ENCODE data around the gene RNF25.
"Not testable (repeated sequence)": the region's sequence is repeated elsewhere in the genome, so short reads cannot be mapped to it uniquely, and the experiment has no call there.

The RNF25 gene

GRCh38 chr2:218694405-218695145 is 22.8 kb upstream of the RNF25 start:
- Histone ChIP-seq H4K20me1 (peaks cover 0 to 9% (median 0%) of the 10 kb centered on the region in 11 experiments; a peak in 2 of 22 replicates), H3K27ac (no peak overlapping the region), H3K27me3 (no peaks in the 10 kb centered on the region), H3K36me3 (peaks cover 0 to 82% (median 22%) of the 10 kb centered on the region in 11 experiments; a peak in 13 of 22 replicates), H3K4me3 (no peak overlapping the region), H3K4me1 (peaks cover 0 to 8% (median 0%) of the 10 kb centered on the region in 10 experiments; a peak in 4 of 20 replicates), H3K9me3 (replicated peaks in 1 of 11) (no peaks in the 10 kb centered on the region), H3K4me2 (no peak overlapping the region), H3K9ac (no peak overlapping the region)
- no peak for TF ChIP-seq Cebpa-rat (IDR thresholded peaks at IDR 0.05)

GRCh38 chr2:218691234-218691633 is 19.4 kb upstream of the RNF25 start:
- no peak for TF ChIP-seq Cebpa-rat (IDR thresholded peaks at IDR 0.05)

DNA sequence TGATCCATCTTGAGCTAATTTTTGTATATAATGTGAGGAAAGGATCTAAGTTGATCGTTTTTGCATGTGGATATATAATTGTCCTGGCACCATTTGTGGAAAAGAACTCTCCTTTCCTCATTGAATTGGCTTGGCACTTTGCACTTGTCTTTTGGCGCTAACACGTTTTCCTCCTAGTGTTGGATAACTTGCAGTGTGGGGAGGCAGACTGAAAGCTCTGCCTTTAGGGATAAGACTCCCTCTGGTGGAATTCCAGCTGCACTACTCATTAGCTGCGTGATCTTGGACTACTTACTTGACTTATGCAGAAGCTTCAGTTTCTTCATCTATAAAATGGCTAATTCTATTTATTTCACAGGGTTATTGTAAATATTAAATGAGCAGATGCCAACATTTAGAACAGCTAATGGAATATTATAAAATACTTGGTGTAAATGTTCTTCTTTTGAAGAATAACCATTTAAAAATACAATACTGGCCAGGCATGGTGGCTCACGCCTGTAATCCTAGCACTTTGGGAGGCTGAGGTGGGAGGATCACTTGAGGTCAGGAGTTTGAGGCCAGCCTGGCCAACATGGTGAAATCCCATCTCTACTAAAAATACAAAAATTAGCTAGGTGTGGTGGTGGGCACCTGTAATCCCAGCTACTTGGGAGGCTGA is 15.7 kb upstream of the RNF25 start:
- not testable (repeated sequence) for H3K27me3 ChIP-seq; H4K20me1 ChIP-seq; H3K27ac ChIP-seq; H3K9me3 ChIP-seq (replicated peaks in 1 of 11); H3K4me2 ChIP-seq; H3K9ac ChIP-seq; H3K4me3 ChIP-seq; H3K4me1 ChIP-seq
- peaks cover 0 to 42% (median 5%) of the 10 kb centered on the region in 11 experiments; a peak in 12 of 22 replicates for H3K36me3 ChIP-seq

More at GRCh38 chr2:218691234-218691633, 19.4 kb upstream of the RNF25 start:
- H3K4me3 ChIP-seq, result no peak overlapping the region
- H3K9me3 ChIP-seq (replicated peaks in 1 of 11), result no peaks in the 10 kb centered on the region
- no peaks in the 10 kb centered on the region for H3K27me3 ChIP-seq
- H3K9ac ChIP-seq, result no peak overlapping the region
- no peak overlapping the region for H3K4me2 ChIP-seq
- H3K36me3 ChIP-seq, result peaks cover 0 to 58% (median 16%) of the 10 kb centered on the region in 11 experiments; a peak in 12 of 22 replicates
- H3K4me1 ChIP-seq, result no peaks in the 10 kb centered on the region
- H3K27ac ChIP-seq, result no peak overlapping the region
- peaks cover 0 to 9% (median 0%) of the 10 kb centered on the region in 11 experiments; a peak in 1 of 22 replicates for H4K20me1 ChIP-seq

GRCh38 chr2:218680061-218680460 is 8.3 kb upstream of the RNF25 start:
- H3K4me3 ChIP-seq, result no peak overlapping the region
- H3K27me3 ChIP-seq, result no peaks in the 10 kb centered on the region
- H3K4me2 ChIP-seq, result 0 out of 22 replicates have a peak overlapping the region, but pooled peaks of 2 of the 11 experiments have one; percentile 65 to 71
- 0 out of 22 replicates have a peak, but pooled peaks cover 0 to 4% (median 0%) of the 10 kb centered on the region in 11 experiments for H4K20me1 ChIP-seq
- no peak overlapping the region for H3K9ac ChIP-seq
- H3K4me1 ChIP-seq, result peaks cover 0 to 26% (median 9%) of the 10 kb centered on the region in 10 experiments; a peak in 11 of 20 replicates
- peaks cover 0 to 21% (median 4%) of the 10 kb centered on the region in 11 experiments; a peak in 6 of 22 replicates for H3K36me3 ChIP-seq
- H3K9me3 ChIP-seq (replicated peaks in 1 of 11), result no peaks in the 10 kb centered on the region
- TF ChIP-seq Cebpa-rat (IDR thresholded peaks at IDR 0.05), result no peak
- H3K27ac ChIP-seq, result no peak overlapping the region

DNA sequence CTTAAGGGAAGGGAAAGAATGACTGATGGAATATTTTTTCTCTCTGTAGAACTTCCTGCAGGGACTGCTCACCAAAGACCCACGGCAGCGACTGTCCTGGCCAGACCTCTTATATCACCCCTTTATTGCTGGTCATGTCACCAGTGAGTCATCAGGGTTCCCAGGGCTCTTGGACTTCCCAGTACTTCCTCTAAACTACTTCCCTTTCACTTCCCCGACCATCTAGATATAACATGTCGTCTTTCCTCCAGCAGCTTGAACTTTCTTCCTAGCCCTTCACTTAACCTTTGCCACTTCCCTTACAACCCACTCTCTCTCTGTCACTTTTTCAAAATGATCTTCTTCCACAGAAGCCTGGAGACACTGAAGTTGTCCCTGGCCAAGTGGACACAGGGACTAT is 7.3 kb upstream of the RNF25 start:
- H3K9me3 ChIP-seq (replicated peaks in 1 of 11), result no peaks in the 10 kb centered on the region
- no peaks in the 10 kb centered on the region for H3K27me3 ChIP-seq
- no peak overlapping the region for H3K4me3 ChIP-seq
- no peak overlapping the region for H3K9ac ChIP-seq
- H3K27ac ChIP-seq, result no peak overlapping the region
- H3K36me3 ChIP-seq, result peaks cover 0 to 19% (median 4%) of the 10 kb centered on the region in 11 experiments; a peak in 6 of 22 replicates
- TF ChIP-seq Cebpa-rat (IDR thresholded peaks at IDR 0.05), result no peak
- H3K4me1 ChIP-seq, result peaks cover 0 to 26% (median 9%) of the 10 kb centered on the region in 10 experiments; a peak in 13 of 20 replicates
- H3K4me2 ChIP-seq, result peak overlapping the region in 5 of 11 experiments; percentile 34 to 74 (median 65); a peak in 10 of 22 replicates
- H4K20me1 ChIP-seq, result 0 out of 22 replicates have a peak, but pooled peaks cover 0 to 4% (median 0%) of the 10 kb centered on the region in 11 experiments

- Histone ChIP-seq H3K9me3 (replicated peaks in 1 of 11) (no peaks in the 10 kb centered on the region), H4K20me1 (peaks cover 0 to 15% (median 0%) of the 10 kb centered on the region in 11 experiments; a peak in 5 of 22 replicates), H3K27ac (peak overlapping the region; percentile 71 to 85 (median 82); a peak in 21 of 22 replicates), H3K4me2 (peak overlapping the region; percentile 77 to 96 (median 91)), H3K27me3 (no peaks in the 10 kb centered on the region), H3K36me3 (peaks cover 18 to 47% (median 31%) of the 10 kb centered on the region in 11 experiments), H3K4me1 (peaks cover 17 to 27% (median 20%) of the 10 kb centered on the region in 10 experiments), H3K9ac (peak overlapping the region; percentile 74 to 89 (median 83)), H3K4me3 (peak overlapping the region; percentile 75 to 93 (median 85))
- no peak for TF ChIP-seq Cebpa-rat (IDR thresholded peaks at IDR 0.05)
These were observed 627 bp downstream of the RNF25 start for GRCh38 chr2:218671097-218671653.

DNA sequence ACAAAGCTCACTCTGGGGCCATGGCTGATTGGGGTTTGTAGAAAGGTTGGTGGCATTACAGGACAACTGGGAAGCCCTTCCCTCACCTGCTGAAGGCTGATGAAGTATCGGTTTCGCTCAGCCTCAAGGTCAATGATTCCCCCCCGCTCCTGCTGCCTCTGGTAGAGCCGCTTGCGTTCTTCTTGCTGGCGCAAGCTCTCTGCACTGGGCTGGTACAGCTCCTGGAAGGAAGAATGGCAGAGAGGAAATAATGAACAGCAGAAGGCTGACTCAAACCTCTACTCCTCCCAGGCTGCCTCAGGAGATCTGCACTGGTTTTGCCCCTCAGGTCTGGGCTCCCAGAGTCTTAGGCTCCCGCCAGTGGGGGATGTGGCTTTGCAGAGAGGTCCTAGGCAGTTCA is 7.1 kb downstream of the RNF25 start:
- no peak overlapping the region for H3K4me2 ChIP-seq
- H3K4me1 ChIP-seq, result peaks cover 3 to 14% (median 12%) of the 10 kb centered on the region in 10 experiments; a peak in 17 of 20 replicates
- no peaks in the 10 kb centered on the region for H3K27me3 ChIP-seq
- H3K36me3 ChIP-seq, result peaks cover 68 to 89% (median 81%) of the 10 kb centered on the region in 11 experiments
- H3K4me3 ChIP-seq, result no peak overlapping the region
- no peak overlapping the region for H3K27ac ChIP-seq
- H4K20me1 ChIP-seq, result peaks cover 0 to 32% (median 6%) of the 10 kb centered on the region in 11 experiments; a peak in 11 of 22 replicates
- H3K9ac ChIP-seq, result no peak overlapping the region
- no peaks in the 10 kb centered on the region for H3K9me3 ChIP-seq (replicated peaks in 1 of 11)
- no peak for TF ChIP-seq Cebpa-rat (IDR thresholded peaks at IDR 0.05)

DNA sequence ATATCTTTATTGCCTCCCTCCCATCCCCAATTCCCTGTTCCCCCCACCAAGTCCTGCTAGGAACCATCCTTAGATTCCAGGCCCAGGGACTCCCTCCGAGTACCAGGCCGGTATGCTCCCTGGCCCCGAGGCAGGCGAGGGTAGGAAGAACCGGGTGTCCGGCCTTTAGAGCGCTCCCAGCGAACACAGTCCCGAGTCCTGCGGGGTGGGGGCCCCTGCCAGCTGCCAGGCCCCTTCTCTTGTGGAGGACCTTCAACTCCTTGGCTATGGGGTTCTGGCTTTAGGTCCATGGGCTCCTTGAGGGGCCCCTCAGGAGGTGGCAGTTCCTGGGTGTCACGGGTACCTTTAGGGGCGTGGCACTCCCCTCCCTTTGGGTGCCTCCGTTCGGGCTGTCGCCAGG is 7.9 kb downstream of the RNF25 start:
- H4K20me1 ChIP-seq, result peaks cover 0 to 32% (median 6%) of the 10 kb centered on the region in 11 experiments; a peak in 11 of 22 replicates
- H3K4me2 ChIP-seq, result no peak overlapping the region
- peaks cover 0 to 15% (median 12%) of the 10 kb centered on the region in 10 experiments; a peak in 16 of 20 replicates for H3K4me1 ChIP-seq
- H3K27ac ChIP-seq, result no peak overlapping the region
- H3K4me3 ChIP-seq, result no peak overlapping the region
- H3K9ac ChIP-seq, result no peak overlapping the region
- no peak for TF ChIP-seq Cebpa-rat (IDR thresholded peaks at IDR 0.05)
- no peaks in the 10 kb centered on the region for H3K9me3 ChIP-seq (replicated peaks in 1 of 11)
- H3K36me3 ChIP-seq, result peaks cover 68 to 82% (median 79%) of the 10 kb centered on the region in 11 experiments
- H3K27me3 ChIP-seq, result no peaks in the 10 kb centered on the region

Measured in BLaER1 treated with 17β-estradiol and CSF1 and Interleukin-3, amounts not matched to agents 10 nM and 100 nM (cell line).